ENCODE data around the gene SPRY4. TPM values are rescaled to one million over a fixed set of nuclear protein-coding genes. Genes with fewer than 3 reads are reported as not detected.

SPRY4 gene
- total and polyA plus RNA-seq, 4 donors = 16.7 to 33.9 (median 23.2) TPM

DNA sequence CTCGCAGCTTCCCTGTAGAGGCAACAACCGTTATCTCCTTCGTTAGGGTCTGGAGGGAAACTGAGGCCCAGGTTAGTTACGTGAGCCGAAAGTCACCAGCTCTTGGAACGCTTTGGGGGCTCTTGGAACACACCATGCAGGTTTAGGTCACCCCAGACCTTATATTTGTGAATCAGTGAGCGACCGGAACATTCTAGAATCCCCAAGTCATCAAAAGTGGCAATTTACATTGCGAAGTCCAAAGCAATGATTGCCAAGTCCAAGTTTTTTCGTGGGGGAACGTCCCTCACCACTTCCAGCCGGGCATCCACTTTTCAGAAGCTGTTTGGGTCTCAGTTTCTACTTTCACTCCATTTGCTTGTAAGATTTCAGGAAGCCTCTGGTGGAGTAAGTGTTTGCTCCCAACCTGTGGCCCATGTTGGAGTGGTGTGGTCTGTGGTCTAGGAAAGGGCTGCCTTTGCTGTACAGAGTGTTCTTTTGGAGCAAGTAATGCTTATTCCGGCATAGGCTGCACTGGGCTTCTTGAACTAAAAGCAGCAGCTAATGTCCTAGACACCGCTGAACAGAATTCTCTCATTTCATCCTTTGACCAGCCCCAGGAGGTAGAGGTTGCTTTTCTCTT lies 32.8 kb upstream of the SPRY4 start:
- peaks cover 0 to 2% (median 0%) of the 10 kb centered on the region in 4 donors for H3K9me3 ChIP-seq (ENCODE audit: control insufficient read depth in 4 of 4, insufficient read depth in 3 of 4, low read length in 3 of 4)
- peak overlapping the region; percentile 80 to 98 for H3K9ac ChIP-seq (ENCODE audit: insufficient read depth in 1 of 2, low read length in 2 of 2)
- no peaks in the 10 kb centered on the region for H3K27me3 ChIP-seq (ENCODE audit: control insufficient read depth in 3 of 3, insufficient read depth in 3 of 3, low read length in 2 of 3)
- no peak for ATAC-seq (ENCODE audit: insufficient read depth, low FRiP score)
- H3K36me3 ChIP-seq (ENCODE audit: control insufficient read depth in 4 of 4, insufficient read depth in 4 of 4, low read length in 4 of 4) = no peaks in the 10 kb centered on the region
- H3K4me1 ChIP-seq (ENCODE audit: control insufficient read depth in 5 of 5, insufficient read depth in 5 of 5, low read length in 5 of 5) = peaks cover 2 to 22% (median 11%) of the 10 kb centered on the region in 5 donors
- TF ChIP-seq, protein P1, sequence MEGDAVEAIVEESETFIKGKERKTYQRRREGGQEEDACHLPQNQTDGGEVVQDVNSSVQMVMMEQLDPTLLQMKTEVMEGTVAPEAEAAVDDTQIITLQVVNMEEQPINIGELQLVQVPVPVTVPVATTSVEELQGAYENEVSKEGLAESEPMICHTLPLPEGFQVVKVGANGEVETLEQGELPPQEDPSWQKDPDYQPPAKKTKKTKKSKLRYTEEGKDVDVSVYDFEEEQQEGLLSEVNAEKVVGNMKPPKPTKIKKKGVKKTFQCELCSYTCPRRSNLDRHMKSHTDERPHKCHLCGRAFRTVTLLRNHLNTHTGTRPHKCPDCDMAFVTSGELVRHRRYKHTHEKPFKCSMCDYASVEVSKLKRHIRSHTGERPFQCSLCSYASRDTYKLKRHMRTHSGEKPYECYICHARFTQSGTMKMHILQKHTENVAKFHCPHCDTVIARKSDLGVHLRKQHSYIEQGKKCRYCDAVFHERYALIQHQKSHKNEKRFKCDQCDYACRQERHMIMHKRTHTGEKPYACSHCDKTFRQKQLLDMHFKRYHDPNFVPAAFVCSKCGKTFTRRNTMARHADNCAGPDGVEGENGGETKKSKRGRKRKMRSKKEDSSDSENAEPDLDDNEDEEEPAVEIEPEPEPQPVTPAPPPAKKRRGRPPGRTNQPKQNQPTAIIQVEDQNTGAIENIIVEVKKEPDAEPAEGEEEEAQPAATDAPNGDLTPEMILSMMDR (IDR thresholded peaks at IDR 0.05; ENCODE audit: control extremely low read depth, extremely low read depth) = no peak
- H3K27ac ChIP-seq (ENCODE audit: low read depth in 1 of 2, low read length in 1 of 2) = peak overlapping the region; percentile 91 to 99
- WGBS, 2 donors = 19 to 20% methylated on average over 14 of the region's 14 CpGs
- no peak for DNase-seq
- H3K4me3 ChIP-seq = peak overlapping the region; percentile 57

DNA sequence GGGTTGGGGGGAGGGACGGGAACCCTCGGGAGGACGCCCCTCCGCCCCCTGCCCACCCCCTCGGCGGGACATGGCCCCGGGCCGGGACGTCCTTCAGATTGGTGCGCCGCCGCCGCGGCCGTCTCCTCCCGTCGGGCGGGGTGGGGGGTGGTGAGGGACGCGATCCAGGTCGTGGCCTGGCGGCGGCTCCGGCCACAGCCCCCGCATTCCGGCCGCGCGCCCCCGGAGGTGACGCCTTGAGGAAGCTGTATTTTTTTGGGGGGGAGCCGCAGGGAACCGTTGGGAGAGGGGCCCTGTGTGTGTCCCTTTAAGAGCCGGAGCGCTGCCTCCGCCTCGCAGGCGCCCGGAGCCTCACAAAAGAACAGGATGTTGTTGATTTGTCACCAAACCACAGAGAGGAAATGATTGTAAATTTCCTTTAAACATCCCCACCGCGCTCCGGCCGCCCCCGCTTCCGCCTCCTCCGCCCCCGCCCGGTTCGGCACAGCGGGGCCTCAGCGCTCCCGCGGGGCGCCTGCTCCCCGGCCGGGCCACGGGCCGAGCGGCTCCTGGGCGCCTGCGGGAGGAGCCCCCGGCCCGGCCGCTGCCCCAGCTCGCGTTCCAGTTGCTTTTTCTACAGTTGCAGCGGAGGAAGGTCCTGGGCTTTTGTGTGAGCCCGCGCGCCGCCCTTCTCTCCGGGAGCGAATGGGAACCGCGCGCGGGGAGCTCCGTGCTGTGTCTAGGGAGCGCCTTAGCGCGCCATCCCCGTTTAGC lies 32.1 kb upstream of the SPRY4 start:
- H3K27ac ChIP-seq (ENCODE audit: low read depth in 1 of 2, low read length in 1 of 2) = peak overlapping the region; percentile 91 to 99
- H3K27me3 ChIP-seq (ENCODE audit: control insufficient read depth in 3 of 3, insufficient read depth in 3 of 3, low read length in 2 of 3) = no peaks in the 10 kb centered on the region
- peak; percentile 91 for ATAC-seq (ENCODE audit: insufficient read depth, low FRiP score)
- peak overlapping the region; percentile 80 to 98 for H3K9ac ChIP-seq (ENCODE audit: insufficient read depth in 1 of 2, low read length in 2 of 2)
- H3K4me1 ChIP-seq (ENCODE audit: control insufficient read depth in 5 of 5, insufficient read depth in 5 of 5, low read length in 5 of 5) = peaks cover 2 to 20% (median 11%) of the 10 kb centered on the region in 5 donors
- WGBS, 2 donors = 1% methylated on average over 63 to 82 of the region's 82 CpGs
- peak overlapping the region; percentile 57 for H3K4me3 ChIP-seq
- no peaks in the 10 kb centered on the region for H3K36me3 ChIP-seq (ENCODE audit: control insufficient read depth in 4 of 4, insufficient read depth in 4 of 4, low read length in 4 of 4)
- TF ChIP-seq, protein P1 (IDR thresholded peaks at IDR 0.05; ENCODE audit: control extremely low read depth, extremely low read depth) = no peak
- H3K9me3 ChIP-seq (ENCODE audit: control insufficient read depth in 4 of 4, insufficient read depth in 3 of 4, low read length in 3 of 4) = peaks cover 0 to 2% (median 0%) of the 10 kb centered on the region in 4 donors
- peak; percentile 93 to 96 (median 96) for DNase-seq

DNA sequence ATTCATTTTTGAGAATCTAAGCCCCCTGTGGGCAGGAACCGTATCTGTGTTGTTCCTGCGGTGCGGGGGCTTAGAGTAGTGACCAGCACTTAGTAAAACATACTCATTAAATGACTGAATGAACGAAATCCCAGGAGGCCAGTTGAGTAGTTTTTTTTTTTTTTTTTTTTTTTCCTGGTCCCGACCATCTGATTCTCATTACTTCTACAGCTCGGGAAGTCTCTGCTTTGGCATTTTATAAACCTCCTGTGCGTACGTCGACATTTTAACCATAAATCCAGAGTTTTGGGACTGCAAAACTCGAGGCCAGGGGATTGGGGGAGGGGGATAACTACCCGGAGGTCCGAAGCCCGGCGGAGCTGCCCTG lies 31.5 kb upstream of the SPRY4 start:
- H3K27ac ChIP-seq (ENCODE audit: low read depth in 1 of 2, low read length in 1 of 2) = peak overlapping the region; percentile 91 to 99
- DNase-seq = no peak
- peak overlapping the region; percentile 47 for H3K4me3 ChIP-seq
- WGBS, 2 donors = 7 to 9% methylated on average over 14 of the region's 14 CpGs
- H3K27me3 ChIP-seq (ENCODE audit: control insufficient read depth in 3 of 3, insufficient read depth in 3 of 3, low read length in 2 of 3) = no peaks in the 10 kb centered on the region
- peaks cover 0 to 2% (median 0%) of the 10 kb centered on the region in 4 donors for H3K9me3 ChIP-seq (ENCODE audit: control insufficient read depth in 4 of 4, insufficient read depth in 3 of 4, low read length in 3 of 4)
- TF ChIP-seq, protein P1 (IDR thresholded peaks at IDR 0.05; ENCODE audit: control extremely low read depth, extremely low read depth) = no peak
- peak overlapping the region; percentile 74 to 80 for H3K9ac ChIP-seq (ENCODE audit: insufficient read depth in 1 of 2, low read length in 2 of 2)
- no peak for ATAC-seq (ENCODE audit: insufficient read depth, low FRiP score)
- peaks cover 2 to 20% (median 11%) of the 10 kb centered on the region in 5 donors for H3K4me1 ChIP-seq (ENCODE audit: control insufficient read depth in 5 of 5, insufficient read depth in 5 of 5, low read length in 5 of 5)
- H3K36me3 ChIP-seq (ENCODE audit: control insufficient read depth in 4 of 4, insufficient read depth in 4 of 4, low read length in 4 of 4) = no peaks in the 10 kb centered on the region
